WTC11 (cell line): ENCODE measurements around the gene CAMKMT. TPM values are rescaled to one million over a fixed set of nuclear protein-coding genes. Genes with fewer than 3 reads are reported as not detected.

Source experiments
- ATAC-seq: fragments of 200-7000 bp; cut with Tn5 transposase; 2 replicates; pipeline ENCODE4 v1.10.0; 2021; ENCODE audit warnings: mild to moderate bottlenecking, moderate library complexity
- CTCF ChIA-PET: fragments of 300-600 bp; sonication (Branson Sonifier 250); formaldehyde crosslinking; loops from one replicate; lab custom pipeline; 2021; ENCODE audit warnings: antibody characterized with exemption; lab: Charles Lee
- POLR2A ChIA-PET: fragments of 350-600 bp; sonication (Branson Sonifier 250); formaldehyde crosslinking; loops from one replicate; lab custom pipeline; 2021; ENCODE audit warnings: antibody characterized with exemption; lab: Charles Lee
- DNase-seq: peaks from one replicate; pipeline ENCODE4 v3.0.0; 2021; ENCODE audit warnings: low spot score
- H3K27ac Mint-ChIP-seq: 2 replicates; pipeline ENCODE4 v1.8.0; 2021; ENCODE audit warnings: mixed read lengths
- H3K27me3 Mint-ChIP-seq: 2 replicates; pipeline ENCODE4 v1.8.0; 2021; ENCODE audit warnings: low read depth, mild to moderate bottlenecking, moderate library complexity, mixed read lengths
- H3K36me3 Mint-ChIP-seq: 2 replicates; pipeline ENCODE4 v1.8.0; 2021; ENCODE audit warnings: mixed read lengths
- H3K4me1 Mint-ChIP-seq: 2 replicates; pipeline ENCODE4 v1.8.0; 2022; ENCODE audit warnings: mixed read lengths
- H3K4me3 Mint-ChIP-seq: 2 replicates; pipeline ENCODE4 v1.8.0; 2021; ENCODE audit warnings: mild to moderate bottlenecking, moderate library complexity, mixed read lengths
- H3K9me3 Mint-ChIP-seq: 2 replicates; pipeline ENCODE4 v1.8.0; 2021; ENCODE audit warnings: mixed read lengths
- AFF4 ChIP-seq: sonication (generic); formaldehyde crosslinking; IDR thresholded peaks from 2 replicates; pipeline ENCODE4 v1.8.1; 2023; ENCODE audit warnings: mild to moderate bottlenecking, missing genetic modification reagents, borderline replicate concordance
- CBFB ChIP-seq: sonication (generic); formaldehyde crosslinking; IDR thresholded peaks from 2 replicates; pipeline ENCODE4 v1.8.1; 2022; ENCODE audit warnings: mild to moderate bottlenecking, low read depth, missing genetic modification reagents
- E2F4 ChIP-seq: sonication (generic); formaldehyde crosslinking; IDR thresholded peaks from 2 replicates; pipeline ENCODE4 v1.8.1; 2022; ENCODE audit warnings: low read depth, mild to moderate bottlenecking, moderate library complexity, missing genetic modification reagents, borderline replicate concordance
- HMGA2 ChIP-seq: fragments of 250-450 bp; sonication (Bioruptor Pico); IDR thresholded peaks from 2 replicates; pipeline ENCODE4 v1.4.0; 2021; ENCODE audit warnings: mild to moderate bottlenecking, moderate library complexity
- JAZF1 ChIP-seq: fragments of 250-450 bp; sonication (Bioruptor Pico); IDR thresholded peaks from 2 replicates; pipeline ENCODE4 v1.9.0; 2021; ENCODE audit warnings: moderate library complexity, mild to moderate bottlenecking, inconsistent platforms
- NFATC4 ChIP-seq: fragments of 250-450 bp; sonication (Bioruptor Pico); IDR thresholded peaks from 2 replicates; pipeline ENCODE4 v1.9.0; 2021; ENCODE audit warnings: mild to moderate bottlenecking
- OVOL2 ChIP-seq: fragments of 250-450 bp; sonication (Bioruptor Pico); IDR thresholded peaks from 2 replicates; pipeline ENCODE4 v1.9.0; 2021; ENCODE audit warnings: mild to moderate bottlenecking, borderline replicate concordance
- ZNF423 ChIP-seq: fragments of 250-450 bp; sonication (Bioruptor Pico); IDR thresholded peaks from 2 replicates; pipeline ENCODE4 v2.1.2; 2022; ENCODE audit warnings: mild to moderate bottlenecking, moderate library complexity
- total RNA-seq: library from RNA; stranded (reverse); gene quantifications from 3 replicates; pipeline ENCODE4 v1.2.3, GENCODE V29; 2021
- TF ChIP-seq, protein P1 (sequence below): sonication (generic); formaldehyde crosslinking; IDR thresholded peaks from 2 replicates; pipeline ENCODE4 v1.8.0; 2022; ENCODE audit warnings: mild to moderate bottlenecking, missing genetic modification reagents
- TF ChIP-seq, protein P2 (sequence below): sonication (generic); formaldehyde crosslinking; IDR thresholded peaks from 2 replicates; pipeline ENCODE4 v1.8.1; 2022; ENCODE audit warnings: mild to moderate bottlenecking, missing genetic modification reagents, moderate library complexity, borderline replicate concordance
- TF ChIP-seq, protein P3 (sequence below): sonication (generic); formaldehyde crosslinking; IDR thresholded peaks from 2 replicates; pipeline ENCODE4 v1.8.0; 2023; ENCODE audit warnings: mild to moderate bottlenecking, missing genetic modification reagents
- TF ChIP-seq, protein P4 (sequence below): fragments of 250-450 bp; sonication (Bioruptor Pico); IDR thresholded peaks from 2 replicates; pipeline ENCODE4 v1.9.0; 2021; ENCODE audit warnings: mild to moderate bottlenecking
- TF ChIP-seq, protein P5 (sequence below): sonication (generic); formaldehyde crosslinking; IDR thresholded peaks from 2 replicates; pipeline ENCODE4 v1.8.1; 2023; ENCODE audit warnings: mild to moderate bottlenecking, missing genetic modification reagents, moderate library complexity

Gene CAMKMT
- total RNA-seq, 1 experiment from 2014 or later, result 20.6 TPM

DNA sequence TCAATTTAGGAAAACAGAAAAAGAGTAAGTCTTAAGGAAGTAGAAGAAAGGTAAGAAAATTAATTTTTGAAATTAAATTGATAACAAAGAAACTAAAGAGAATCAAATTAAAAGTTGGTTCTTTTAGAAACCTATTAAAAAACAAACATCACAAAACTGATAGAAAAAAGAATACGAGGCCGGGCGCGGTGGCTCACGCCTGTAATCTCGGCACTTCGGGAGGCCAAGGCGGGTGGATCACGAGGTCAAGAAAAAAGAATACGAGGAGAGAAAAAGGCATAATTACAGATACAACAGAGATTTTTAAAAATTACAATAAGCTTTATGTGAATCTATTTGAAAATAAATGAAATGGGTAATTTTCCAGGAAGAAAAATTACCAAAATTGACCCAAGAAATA lies 12.2 kb upstream of the CAMKMT start:
- TF ChIP-seq, protein P1, sequence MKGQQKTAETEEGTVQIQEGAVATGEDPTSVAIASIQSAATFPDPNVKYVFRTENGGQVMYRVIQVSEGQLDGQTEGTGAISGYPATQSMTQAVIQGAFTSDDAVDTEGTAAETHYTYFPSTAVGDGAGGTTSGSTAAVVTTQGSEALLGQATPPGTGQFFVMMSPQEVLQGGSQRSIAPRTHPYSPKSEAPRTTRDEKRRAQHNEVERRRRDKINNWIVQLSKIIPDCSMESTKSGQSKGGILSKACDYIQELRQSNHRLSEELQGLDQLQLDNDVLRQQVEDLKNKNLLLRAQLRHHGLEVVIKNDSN (CRISPR knock-in tag), result no peak
- TF ChIP-seq, protein P2, sequence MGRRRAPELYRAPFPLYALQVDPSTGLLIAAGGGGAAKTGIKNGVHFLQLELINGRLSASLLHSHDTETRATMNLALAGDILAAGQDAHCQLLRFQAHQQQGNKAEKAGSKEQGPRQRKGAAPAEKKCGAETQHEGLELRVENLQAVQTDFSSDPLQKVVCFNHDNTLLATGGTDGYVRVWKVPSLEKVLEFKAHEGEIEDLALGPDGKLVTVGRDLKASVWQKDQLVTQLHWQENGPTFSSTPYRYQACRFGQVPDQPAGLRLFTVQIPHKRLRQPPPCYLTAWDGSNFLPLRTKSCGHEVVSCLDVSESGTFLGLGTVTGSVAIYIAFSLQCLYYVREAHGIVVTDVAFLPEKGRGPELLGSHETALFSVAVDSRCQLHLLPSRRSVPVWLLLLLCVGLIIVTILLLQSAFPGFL (CRISPR knock-in tag), result no peak
- TF ChIP-seq, protein P3, sequence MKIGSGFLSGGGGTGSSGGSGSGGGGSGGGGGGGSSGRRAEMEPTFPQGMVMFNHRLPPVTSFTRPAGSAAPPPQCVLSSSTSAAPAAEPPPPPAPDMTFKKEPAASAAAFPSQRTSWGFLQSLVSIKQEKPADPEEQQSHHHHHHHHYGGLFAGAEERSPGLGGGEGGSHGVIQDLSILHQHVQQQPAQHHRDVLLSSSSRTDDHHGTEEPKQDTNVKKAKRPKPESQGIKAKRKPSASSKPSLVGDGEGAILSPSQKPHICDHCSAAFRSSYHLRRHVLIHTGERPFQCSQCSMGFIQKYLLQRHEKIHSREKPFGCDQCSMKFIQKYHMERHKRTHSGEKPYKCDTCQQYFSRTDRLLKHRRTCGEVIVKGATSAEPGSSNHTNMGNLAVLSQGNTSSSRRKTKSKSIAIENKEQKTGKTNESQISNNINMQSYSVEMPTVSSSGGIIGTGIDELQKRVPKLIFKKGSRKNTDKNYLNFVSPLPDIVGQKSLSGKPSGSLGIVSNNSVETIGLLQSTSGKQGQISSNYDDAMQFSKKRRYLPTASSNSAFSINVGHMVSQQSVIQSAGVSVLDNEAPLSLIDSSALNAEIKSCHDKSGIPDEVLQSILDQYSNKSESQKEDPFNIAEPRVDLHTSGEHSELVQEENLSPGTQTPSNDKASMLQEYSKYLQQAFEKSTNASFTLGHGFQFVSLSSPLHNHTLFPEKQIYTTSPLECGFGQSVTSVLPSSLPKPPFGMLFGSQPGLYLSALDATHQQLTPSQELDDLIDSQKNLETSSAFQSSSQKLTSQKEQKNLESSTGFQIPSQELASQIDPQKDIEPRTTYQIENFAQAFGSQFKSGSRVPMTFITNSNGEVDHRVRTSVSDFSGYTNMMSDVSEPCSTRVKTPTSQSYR (CRISPR knock-in tag), result no peak
- no peak for TF ChIP-seq NFATC4
- no peak for TF ChIP-seq OVOL2
- TF ChIP-seq, protein P4, sequence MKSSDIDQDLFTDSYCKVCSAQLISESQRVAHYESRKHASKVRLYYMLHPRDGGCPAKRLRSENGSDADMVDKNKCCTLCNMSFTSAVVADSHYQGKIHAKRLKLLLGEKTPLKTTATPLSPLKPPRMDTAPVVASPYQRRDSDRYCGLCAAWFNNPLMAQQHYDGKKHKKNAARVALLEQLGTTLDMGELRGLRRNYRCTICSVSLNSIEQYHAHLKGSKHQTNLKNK (CRISPR knock-in tag), result no peak
- TF ChIP-seq, all 79 proteins: peak for 0
- Mint-ChIP-seq H3K36me3 (peaks cover 6% of the 10 kb centered on the region), H3K27me3 (no peaks in the 10 kb centered on the region), H3K4me1 (peaks cover 17% of the 10 kb centered on the region), H3K9me3 (no peaks in the 10 kb centered on the region), H3K4me3 (no peak overlapping the region), H3K27ac (no peak overlapping the region)
- ChIA-PET POLR2A (no interaction called here), CTCF (no interaction called here)
- no peak for DNase-seq
- no peak for ATAC-seq

DNA sequence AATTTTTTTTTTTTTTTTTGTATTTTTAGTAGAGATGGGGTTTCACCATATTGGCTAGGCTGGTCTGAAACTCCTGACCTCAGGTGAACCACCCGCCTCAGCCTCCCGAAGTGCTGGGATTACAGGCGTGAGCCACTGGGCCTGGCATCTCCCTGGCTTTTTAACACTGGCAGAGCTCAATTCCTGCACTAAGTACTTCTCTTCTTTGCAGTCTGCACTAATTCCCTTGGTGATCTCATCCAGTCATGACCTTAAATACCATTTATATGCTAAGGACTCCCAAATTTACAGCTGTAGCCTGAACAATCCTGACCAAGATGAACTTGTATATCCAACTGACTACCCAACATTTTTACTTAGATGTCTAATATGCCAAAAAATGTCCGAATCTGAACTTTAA lies 10.7 kb upstream of the CAMKMT start:
- CTCF ChIA-PET, result interaction anchor here (0.7 to 1.8 kb wide), 5 partner anchors 8 to 129 kb away, joined by 3 to 6 read pairs (median 4); partner anchors contain the start of genes CAMKMT and PREPL
- Mint-ChIP-seq H3K9me3 (no peaks in the 10 kb centered on the region), H3K4me3 (no peak overlapping the region), H3K4me1 (peaks cover 17% of the 10 kb centered on the region), H3K27me3 (no peaks in the 10 kb centered on the region), H3K27ac (no peak overlapping the region), H3K36me3 (peaks cover 2% of the 10 kb centered on the region)
- TF ChIP-seq ZNF423 (CRISPR knock-in tag), result no peak
- no peak for TF ChIP-seq JAZF1 (CRISPR knock-in tag)
- TF ChIP-seq, protein P5, sequence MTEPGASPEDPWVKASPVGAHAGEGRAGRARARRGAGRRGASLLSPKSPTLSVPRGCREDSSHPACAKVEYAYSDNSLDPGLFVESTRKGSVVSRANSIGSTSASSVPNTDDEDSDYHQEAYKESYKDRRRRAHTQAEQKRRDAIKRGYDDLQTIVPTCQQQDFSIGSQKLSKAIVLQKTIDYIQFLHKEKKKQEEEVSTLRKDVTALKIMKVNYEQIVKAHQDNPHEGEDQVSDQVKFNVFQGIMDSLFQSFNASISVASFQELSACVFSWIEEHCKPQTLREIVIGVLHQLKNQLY (CRISPR knock-in tag), result no peak
- TF ChIP-seq HMGA2 (CRISPR knock-in tag), result no peak
- no peak for TF ChIP-seq AFF4 (CRISPR knock-in tag)
- TF ChIP-seq E2F4 (CRISPR knock-in tag), result no peak
- TF ChIP-seq CBFB (CRISPR knock-in tag), result no peak
- no peak for DNase-seq
- POLR2A ChIA-PET, result interaction anchor here (0.7 to 1.8 kb wide), 3 partner anchors 11 to 406 kb away, joined by 4 to 9 read pairs (median 5); partner anchors contain the start of genes CAMKMT and PREPL
- peak; percentile 32; the same call in 1 of the 2 replicates for ATAC-seq
